Mucosa of descending colon (tissue), 3 donors: ENCODE measurements around the gene PLA2G4E. TPM values are rescaled to one million over a fixed set of nuclear protein-coding genes. Genes with fewer than 3 reads are reported as not detected.

Source experiments
- ATAC-seq: fragments of 200-7000 bp; cut with Tn5 transposase; one replicate; pipeline ENCODE4 v1.9.1; 2020; ENCODE audit warnings: mild to moderate bottlenecking, moderate library complexity
- DNase-seq, 3 donors: peaks; one replicate each; pipeline ENCODE4 v3.0.0-alpha.2; 2020
- H3K36me3 ChIP-seq: fragments of 200-600 bp; one replicate; pipeline ENCODE4 v1.8.0; 2021; ENCODE audit warnings: low read depth, mild to moderate bottlenecking
- H3K4me1 ChIP-seq: fragments of 200-600 bp; one replicate; pipeline ENCODE4 v1.8.0; 2021; ENCODE audit warnings: low read depth, mild to moderate bottlenecking
- H3K4me3 ChIP-seq: fragments of 200-600 bp; one replicate; pipeline ENCODE4 v1.8.0; 2021; ENCODE audit warnings: mild to moderate bottlenecking
- H3K9me3 ChIP-seq: fragments of 200-600 bp; one replicate; pipeline ENCODE4 v1.8.0; 2021; ENCODE audit warnings: mild to moderate bottlenecking
- intact Hi-C, 2 donors: fragments of 100-400 bp; cut with DNase I in 1 of 2; cut with micrococcal nuclease in 1 of 2; formaldehyde crosslinking; loops; one replicate each; pipeline versions ENCODE4 v1.11.0 to v1.11.1; 2022; cut with DNase I, micrococcal nuclease
- total RNA-seq, 3 donors: library from RNA; stranded (reverse); fragmentation: NEBNext Ultra II Directional in 2 of 3; extraction: Animal tissue kit (Norgen Biotek cat#: 25700) in 2 of 3; gene quantifications; one replicate each; pipeline versions ENCODE4 v1.2.1 to v1.2.4, GENCODE V29; 2021 to 2023
- TF ChIP-seq, protein P1 (sequence below): fragments of 200-600 bp; IDR thresholded peaks from one replicate; pipeline ENCODE4 v1.8.0; 2022; ENCODE audit warnings: antibody characterized with exemption, mild to moderate bottlenecking
- donor health status: DM: no; HTN: no; CAD: no; lungs with moderate emphysema.
- donor health status: DM: no; HTN: no; CAD: no.
- donor health status: DM: no; HTN: yes; CAD: no.

PLA2G4E gene
- total RNA-seq, 3 donors from 2014 or later = 0.06 to 0.27 (median 0.09) TPM

DNA sequence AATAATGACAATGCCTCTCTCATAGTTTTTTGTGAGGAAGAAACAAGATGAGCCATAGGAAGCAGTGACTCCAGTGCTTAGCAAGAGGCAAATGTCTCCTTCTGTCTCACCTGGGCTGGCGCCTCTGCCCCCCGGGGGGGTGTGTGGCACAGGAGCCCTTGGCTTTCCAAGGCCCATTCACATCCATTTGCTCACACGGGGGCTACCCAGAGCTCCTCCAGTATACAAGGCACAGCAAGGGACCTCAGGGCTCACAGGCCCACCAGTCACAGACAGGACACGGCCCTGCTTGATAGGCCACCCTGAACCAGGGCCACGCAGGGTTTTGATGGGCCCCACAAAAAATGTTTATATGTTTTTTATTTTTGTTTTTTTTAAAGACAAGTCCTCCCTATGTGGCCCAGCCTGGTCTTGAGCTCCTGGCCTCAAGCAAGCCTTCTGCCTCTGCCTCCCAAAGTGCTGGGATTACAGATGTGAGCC is 26.6 kb downstream of the PLA2G4E start:
- intact Hi-C loops = no loop called here

DNA sequence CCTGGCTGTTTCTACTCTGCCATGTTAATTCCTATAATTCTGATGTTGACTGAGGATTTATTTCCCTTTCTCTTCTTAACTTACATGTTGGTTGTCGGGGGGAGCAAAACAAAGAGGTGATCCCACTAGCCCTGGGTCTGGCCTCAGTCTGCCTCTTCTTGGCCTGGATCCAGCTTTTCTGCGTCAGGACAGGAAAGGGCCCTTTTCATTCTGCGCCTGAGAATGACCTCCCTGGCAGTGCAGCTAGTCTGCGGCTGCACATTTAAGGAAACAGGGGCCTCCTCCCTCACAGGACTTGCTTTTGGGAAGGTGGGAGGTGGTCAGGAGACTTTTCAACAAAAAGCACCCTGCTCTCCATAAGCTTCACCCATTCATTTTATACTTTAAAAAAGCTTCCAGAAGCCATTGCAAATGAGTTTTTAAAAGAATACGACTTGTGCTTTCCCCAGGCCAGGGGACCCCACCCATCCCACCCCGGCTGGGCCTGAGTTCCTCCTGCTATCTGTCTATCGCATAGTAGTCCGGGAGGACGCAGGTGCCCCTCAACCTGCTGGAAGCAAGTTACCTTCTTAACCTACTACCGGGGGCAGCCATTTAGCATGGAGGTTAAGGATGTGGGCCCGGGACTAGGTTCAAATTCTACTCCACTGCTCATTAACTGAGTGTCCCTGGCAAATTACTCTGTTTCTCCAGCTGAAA is 27.2 kb downstream of the PLA2G4E start:
- intact Hi-C loops = no loop called here
- no peaks in the 10 kb centered on the region for H3K36me3 ChIP-seq
- ATAC-seq = no peak
- TF ChIP-seq, protein P1, sequence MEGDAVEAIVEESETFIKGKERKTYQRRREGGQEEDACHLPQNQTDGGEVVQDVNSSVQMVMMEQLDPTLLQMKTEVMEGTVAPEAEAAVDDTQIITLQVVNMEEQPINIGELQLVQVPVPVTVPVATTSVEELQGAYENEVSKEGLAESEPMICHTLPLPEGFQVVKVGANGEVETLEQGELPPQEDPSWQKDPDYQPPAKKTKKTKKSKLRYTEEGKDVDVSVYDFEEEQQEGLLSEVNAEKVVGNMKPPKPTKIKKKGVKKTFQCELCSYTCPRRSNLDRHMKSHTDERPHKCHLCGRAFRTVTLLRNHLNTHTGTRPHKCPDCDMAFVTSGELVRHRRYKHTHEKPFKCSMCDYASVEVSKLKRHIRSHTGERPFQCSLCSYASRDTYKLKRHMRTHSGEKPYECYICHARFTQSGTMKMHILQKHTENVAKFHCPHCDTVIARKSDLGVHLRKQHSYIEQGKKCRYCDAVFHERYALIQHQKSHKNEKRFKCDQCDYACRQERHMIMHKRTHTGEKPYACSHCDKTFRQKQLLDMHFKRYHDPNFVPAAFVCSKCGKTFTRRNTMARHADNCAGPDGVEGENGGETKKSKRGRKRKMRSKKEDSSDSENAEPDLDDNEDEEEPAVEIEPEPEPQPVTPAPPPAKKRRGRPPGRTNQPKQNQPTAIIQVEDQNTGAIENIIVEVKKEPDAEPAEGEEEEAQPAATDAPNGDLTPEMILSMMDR = no peak
- no peak overlapping the region for H3K4me3 ChIP-seq
- H3K4me1 ChIP-seq = no peaks in the 10 kb centered on the region
- DNase-seq = no peak
- no peaks in the 10 kb centered on the region for H3K9me3 ChIP-seq

More for the DNA sequence above, 26.6 kb downstream of the PLA2G4E start:
- H3K4me1 ChIP-seq = no peaks in the 10 kb centered on the region
- TF ChIP-seq, protein P1 = no peak
- no peaks in the 10 kb centered on the region for H3K9me3 ChIP-seq
- DNase-seq (no peak), ATAC-seq (no peak)
- H3K4me3 ChIP-seq = no peak overlapping the region
- no peaks in the 10 kb centered on the region for H3K36me3 ChIP-seq

DNA sequence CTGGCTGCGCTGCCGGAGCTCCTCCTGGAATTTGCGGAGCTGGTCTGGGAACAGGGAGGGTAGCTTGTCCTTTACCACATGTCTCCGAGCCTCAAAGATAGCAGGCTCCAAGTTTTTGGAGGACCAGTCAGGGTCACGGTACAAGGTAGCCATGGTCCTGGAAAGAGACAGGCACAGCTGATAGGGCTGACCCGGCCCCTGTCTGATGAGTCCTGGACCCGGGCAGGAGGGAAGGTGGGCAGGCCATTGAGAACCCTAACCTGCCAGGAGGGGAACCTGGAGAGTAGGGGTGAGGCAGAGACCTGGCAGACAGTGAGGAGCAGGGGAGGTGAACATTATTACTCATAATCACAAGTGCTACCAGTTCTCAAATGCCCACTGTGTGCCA is 28.0 kb downstream of the PLA2G4E start:
- DNase-seq (no peak), ATAC-seq (no peak)
- no peaks in the 10 kb centered on the region for H3K36me3 ChIP-seq
- no peaks in the 10 kb centered on the region for H3K4me1 ChIP-seq
- intact Hi-C loops = no loop called here
- H3K9me3 ChIP-seq = no peaks in the 10 kb centered on the region
- no peak overlapping the region for H3K4me3 ChIP-seq
- TF ChIP-seq, protein P1 = no peak

DNA sequence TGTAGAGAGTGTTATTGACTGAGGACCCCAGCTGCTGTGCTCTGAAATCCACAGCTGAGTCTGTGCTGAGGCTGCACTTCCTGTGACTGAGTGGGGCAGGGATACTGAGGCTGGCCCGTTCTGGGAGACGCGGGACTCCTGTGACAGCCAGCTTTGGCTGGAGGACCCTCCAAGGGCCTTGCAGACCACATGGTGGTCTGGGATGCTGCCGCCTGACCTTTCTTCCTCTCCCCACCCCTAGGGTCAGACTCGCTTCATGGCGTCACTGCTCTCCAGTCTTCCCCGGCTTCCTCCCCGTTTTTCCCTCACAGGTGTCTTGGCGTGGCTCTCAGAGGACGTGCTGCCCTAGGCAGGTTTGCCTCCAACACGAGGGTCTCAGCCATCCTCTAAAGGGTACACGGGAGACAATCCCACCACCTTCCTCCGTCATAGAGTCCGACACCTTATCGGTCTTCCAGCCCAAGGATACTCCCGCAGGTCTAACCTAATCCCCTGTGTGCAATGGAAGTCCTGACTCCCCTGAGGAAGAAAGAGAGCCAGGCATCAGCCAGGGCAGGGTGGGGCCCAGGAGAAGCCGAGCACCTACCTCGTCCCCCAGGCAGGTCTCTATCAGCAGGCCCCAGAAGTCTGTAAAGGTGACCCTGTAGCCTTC is 28.6 kb downstream of the PLA2G4E start:
- TF ChIP-seq, protein P1 = no peak
- intact Hi-C loops = no loop called here
- Histone ChIP-seq H3K9me3 (no peaks in the 10 kb centered on the region), H3K36me3 (no peaks in the 10 kb centered on the region), H3K4me1 (no peaks in the 10 kb centered on the region), H3K4me3 (no peak overlapping the region)
- DNase-seq (no peak), ATAC-seq (no peak)

DNA sequence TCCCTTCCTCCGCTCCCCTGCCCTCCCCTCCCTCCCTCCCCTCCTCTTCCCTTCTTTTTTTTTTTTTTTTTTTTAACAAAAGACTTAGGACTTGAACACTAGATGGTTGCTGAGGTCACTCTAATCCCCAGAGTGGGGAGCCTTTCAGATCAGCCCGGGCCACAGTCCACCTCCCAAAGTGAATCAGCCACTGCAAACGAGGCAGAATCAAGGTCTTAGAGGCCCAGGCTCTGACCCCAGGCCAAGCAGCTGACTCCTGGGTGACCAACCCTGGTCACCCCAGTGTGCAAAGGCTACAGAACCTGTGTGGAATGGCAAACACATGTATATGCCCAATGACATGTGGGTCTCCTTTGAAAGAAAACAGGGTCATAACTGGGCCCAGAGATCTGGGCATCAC is 30.2 kb downstream of the PLA2G4E start:
- DNase-seq = peak in 1 of 3 donors; percentile 9
- no peaks in the 10 kb centered on the region for H3K9me3 ChIP-seq
- no peaks in the 10 kb centered on the region for H3K36me3 ChIP-seq
- no peak for ATAC-seq
- intact Hi-C loops = no loop called here
- H3K4me1 ChIP-seq = no peaks in the 10 kb centered on the region
- H3K4me3 ChIP-seq = no peak overlapping the region
- TF ChIP-seq, protein P1 = no peak
